ENCODE results near the gene AIM2.

Gene AIM2

DNA sequence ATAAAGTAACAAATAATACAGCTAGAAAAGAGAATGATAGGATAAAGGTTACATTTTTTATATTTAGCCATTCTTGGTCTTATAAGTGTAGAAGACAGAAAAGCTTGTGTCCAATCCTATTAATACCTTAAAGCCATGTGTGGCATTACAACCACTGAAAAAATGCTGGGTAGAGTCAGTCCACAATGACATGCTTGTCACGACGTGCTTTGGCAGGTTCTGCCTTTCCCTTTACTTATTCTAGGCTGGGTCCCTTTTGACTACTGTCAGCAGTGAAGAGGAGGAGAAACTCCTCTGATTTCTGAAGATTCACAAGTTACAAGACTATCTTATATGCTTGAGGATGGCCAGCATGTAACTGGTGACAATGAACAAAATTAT lies 14.6 kb upstream of the AIM2 start:
- Mint-ChIP-seq H3K27me3 (ENCODE audit: low read depth) (no peaks in the 10 kb centered on the region), H3K27ac (no peak overlapping the region), H3K4me1 (no peaks in the 10 kb centered on the region), H3K9me3 (no peaks in the 10 kb centered on the region), H3K36me3 (ENCODE audit: low read depth) (no peaks in the 10 kb centered on the region), H3K4me3 (no peak overlapping the region)
- TF ChIP-seq, protein P1, sequence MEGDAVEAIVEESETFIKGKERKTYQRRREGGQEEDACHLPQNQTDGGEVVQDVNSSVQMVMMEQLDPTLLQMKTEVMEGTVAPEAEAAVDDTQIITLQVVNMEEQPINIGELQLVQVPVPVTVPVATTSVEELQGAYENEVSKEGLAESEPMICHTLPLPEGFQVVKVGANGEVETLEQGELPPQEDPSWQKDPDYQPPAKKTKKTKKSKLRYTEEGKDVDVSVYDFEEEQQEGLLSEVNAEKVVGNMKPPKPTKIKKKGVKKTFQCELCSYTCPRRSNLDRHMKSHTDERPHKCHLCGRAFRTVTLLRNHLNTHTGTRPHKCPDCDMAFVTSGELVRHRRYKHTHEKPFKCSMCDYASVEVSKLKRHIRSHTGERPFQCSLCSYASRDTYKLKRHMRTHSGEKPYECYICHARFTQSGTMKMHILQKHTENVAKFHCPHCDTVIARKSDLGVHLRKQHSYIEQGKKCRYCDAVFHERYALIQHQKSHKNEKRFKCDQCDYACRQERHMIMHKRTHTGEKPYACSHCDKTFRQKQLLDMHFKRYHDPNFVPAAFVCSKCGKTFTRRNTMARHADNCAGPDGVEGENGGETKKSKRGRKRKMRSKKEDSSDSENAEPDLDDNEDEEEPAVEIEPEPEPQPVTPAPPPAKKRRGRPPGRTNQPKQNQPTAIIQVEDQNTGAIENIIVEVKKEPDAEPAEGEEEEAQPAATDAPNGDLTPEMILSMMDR (IDR thresholded peaks at IDR 0.05; ENCODE audit: unreplicated experiment in 3 of 3): no peak

DNA sequence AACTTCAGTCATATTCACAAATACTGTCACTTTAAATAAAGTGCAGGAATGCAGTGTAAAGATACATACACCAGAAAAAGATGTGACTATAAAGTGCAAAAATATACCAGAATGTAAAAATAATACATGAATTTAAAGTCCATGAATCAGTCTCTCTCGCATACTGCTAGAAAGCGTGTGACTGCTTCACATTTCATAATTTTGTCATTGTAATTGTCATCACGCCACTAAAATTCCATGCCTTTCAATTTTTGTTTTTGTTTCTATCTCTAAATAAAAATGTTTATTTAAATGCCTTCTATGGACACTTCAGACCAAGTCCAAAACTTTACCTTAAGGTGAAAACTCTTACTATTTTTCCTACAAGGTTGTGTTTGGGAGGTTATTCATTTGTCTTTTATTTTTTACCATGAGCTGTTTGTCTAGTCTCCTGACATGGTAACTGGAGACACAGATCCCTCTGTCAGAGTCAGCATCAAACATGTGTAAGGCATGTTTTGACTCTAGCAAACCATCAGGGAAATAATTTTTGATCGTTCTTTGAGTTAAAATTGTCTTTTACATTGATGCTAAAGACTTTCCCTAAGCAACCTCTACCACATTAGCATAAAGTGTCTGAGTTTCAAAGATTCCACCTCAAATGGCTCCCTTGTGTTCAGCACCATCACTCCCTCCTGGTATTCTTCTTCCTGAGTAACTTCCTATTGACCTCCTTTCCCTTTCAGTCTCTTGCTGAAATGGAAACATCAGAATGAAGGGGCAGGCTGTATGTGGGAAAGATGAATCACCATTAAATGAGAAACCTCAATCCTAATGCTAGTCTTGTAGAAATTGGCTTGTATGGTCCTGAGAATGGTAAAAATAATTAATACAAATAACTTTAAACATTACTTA lies 14.0 kb upstream of the AIM2 start:
- H3K27ac Mint-ChIP-seq: no peak overlapping the region
- H3K36me3 Mint-ChIP-seq (ENCODE audit: low read depth): no peaks in the 10 kb centered on the region
- no peaks in the 10 kb centered on the region for H3K4me1 Mint-ChIP-seq
- TF ChIP-seq, protein P1 (IDR thresholded peaks at IDR 0.05; ENCODE audit: unreplicated experiment in 3 of 3): no peak
- H3K9me3 Mint-ChIP-seq: no peaks in the 10 kb centered on the region
- no peak overlapping the region for H3K4me3 Mint-ChIP-seq
- no peaks in the 10 kb centered on the region for H3K27me3 Mint-ChIP-seq (ENCODE audit: low read depth)

DNA sequence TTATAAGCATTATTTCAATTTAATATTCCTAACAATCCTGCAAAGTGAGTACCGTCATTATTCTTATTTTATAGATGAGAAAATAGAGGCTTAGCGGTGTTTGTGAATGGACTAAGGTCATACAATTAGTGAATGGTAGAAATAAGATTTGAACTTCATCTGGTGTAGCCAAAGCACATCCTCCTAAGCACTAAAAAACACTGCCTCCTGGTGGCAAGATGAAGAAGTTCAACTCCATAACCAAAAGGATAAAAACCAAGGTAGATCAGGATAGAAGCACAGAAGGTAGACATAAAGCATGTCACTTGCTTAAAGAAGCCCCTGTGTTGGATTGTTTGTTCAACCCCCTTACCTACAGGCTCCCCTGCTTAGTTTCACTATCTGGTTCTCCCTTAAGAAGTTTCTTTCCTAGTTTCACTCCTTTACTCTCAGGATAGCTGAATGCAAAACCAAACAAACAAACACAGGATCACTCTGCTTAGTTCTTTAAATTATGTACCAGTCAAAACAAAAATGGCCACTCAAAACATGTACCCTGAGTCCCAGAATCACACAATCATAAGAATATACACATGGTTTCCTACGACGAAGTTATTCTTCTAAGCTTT lies 12.7 kb upstream of the AIM2 start:
- TF ChIP-seq, protein P1 (IDR thresholded peaks at IDR 0.05; ENCODE audit: unreplicated experiment in 3 of 3): peak in 2 of 3 experiments; percentile 29 to 53
- H3K27ac Mint-ChIP-seq: no peak overlapping the region
- H3K9me3 Mint-ChIP-seq: no peaks in the 10 kb centered on the region
- H3K4me1 Mint-ChIP-seq: no peaks in the 10 kb centered on the region
- no peaks in the 10 kb centered on the region for H3K36me3 Mint-ChIP-seq (ENCODE audit: low read depth)
- no peaks in the 10 kb centered on the region for H3K27me3 Mint-ChIP-seq (ENCODE audit: low read depth)
- H3K4me3 Mint-ChIP-seq: no peak overlapping the region

DNA sequence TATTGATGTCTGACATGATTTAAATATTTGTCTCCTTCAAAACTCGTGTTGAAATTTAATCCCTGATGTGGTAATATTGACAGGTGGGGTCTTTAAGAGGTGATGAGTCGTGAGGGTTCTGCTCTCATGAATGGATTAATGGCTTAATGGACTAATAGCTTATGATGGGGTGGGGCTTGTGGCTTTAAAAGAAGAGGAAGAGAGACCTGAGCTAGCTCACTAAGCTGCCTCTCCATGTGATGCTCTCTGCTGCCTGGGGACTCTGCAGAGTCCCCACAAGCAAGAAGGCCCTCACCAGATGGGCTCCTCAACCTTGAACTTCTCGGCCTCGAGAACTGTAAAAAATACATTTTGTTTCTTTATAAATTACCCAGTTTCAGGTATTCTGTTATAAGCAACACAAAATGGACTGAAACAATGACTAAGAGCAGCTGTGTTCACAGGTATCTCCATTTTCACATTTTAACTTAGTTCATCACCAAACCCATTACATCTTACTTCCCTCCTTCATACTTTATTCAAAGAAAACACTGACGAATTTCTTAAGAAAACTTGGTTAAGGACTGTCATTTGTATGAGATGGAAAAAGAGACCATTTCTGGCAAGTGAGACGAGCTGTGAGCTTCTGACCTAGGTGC lies 12.1 kb upstream of the AIM2 start:
- H3K4me3 Mint-ChIP-seq: no peak overlapping the region
- TF ChIP-seq, protein P1 (IDR thresholded peaks at IDR 0.05; ENCODE audit: unreplicated experiment in 3 of 3): no peak
- H3K36me3 Mint-ChIP-seq (ENCODE audit: low read depth): no peaks in the 10 kb centered on the region
- no peak overlapping the region for H3K27ac Mint-ChIP-seq
- H3K9me3 Mint-ChIP-seq: no peaks in the 10 kb centered on the region
- H3K4me1 Mint-ChIP-seq: no peaks in the 10 kb centered on the region
- H3K27me3 Mint-ChIP-seq (ENCODE audit: low read depth): no peaks in the 10 kb centered on the region

DNA sequence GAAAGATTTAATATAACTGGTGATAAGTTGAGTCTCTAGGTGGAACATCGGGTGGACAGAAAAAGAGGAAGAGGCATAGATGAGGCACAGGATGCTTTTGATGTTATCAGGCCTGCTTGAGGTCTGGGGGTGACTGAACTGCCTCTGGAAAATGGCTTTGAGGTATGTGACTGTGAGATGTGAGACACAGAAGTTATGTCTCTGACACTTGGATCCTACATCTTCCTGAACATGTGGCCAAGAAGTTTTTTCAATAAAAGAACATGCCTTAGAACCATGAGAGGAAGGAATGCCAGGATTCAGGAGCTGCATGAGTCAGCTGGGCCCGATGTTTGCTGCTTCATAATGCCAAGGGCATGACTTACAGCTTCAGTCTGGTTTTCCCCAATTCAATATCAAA lies 11.5 kb upstream of the AIM2 start:
- H3K27me3 Mint-ChIP-seq (ENCODE audit: low read depth): no peaks in the 10 kb centered on the region
- TF ChIP-seq, protein P1 (IDR thresholded peaks at IDR 0.05; ENCODE audit: unreplicated experiment in 3 of 3): no peak
- no peaks in the 10 kb centered on the region for H3K9me3 Mint-ChIP-seq
- no peaks in the 10 kb centered on the region for H3K4me1 Mint-ChIP-seq
- H3K4me3 Mint-ChIP-seq: no peak overlapping the region
- no peak overlapping the region for H3K27ac Mint-ChIP-seq
- no peaks in the 10 kb centered on the region for H3K36me3 Mint-ChIP-seq (ENCODE audit: low read depth)
